Left lobe of liver (tissue), 2 donors: ENCODE results near the gene TRAIP. TPM values are rescaled to one million over a fixed set of nuclear protein-coding genes. Genes with fewer than 3 reads are reported as not detected.

ENCODE experiments used
- ATAC-seq: fragments of 200-7000 bp; cut with Tn5 transposase; one replicate; pipeline ENCODE4 v1.9.1; 2020; ENCODE audit warnings: mild to moderate bottlenecking, moderate library complexity
- DNase-seq: peaks from one replicate; pipeline ENCODE4 v3.0.0-alpha.2; 2020; ENCODE audit warnings: low spot score
- total RNA-seq: library from RNA; stranded (reverse); gene quantifications from one replicate; pipeline ENCODE4 v1.2.1, GENCODE V29; 2021
- donor health status: DM: no; HTN: no; CAD: no; lungs with moderate emphysema.
- donor health status: DM: no; HTN: yes; CAD: no.

TRAIP gene
- total RNA-seq, 1 donor from 2014 or later = 0.75 TPM

DNA sequence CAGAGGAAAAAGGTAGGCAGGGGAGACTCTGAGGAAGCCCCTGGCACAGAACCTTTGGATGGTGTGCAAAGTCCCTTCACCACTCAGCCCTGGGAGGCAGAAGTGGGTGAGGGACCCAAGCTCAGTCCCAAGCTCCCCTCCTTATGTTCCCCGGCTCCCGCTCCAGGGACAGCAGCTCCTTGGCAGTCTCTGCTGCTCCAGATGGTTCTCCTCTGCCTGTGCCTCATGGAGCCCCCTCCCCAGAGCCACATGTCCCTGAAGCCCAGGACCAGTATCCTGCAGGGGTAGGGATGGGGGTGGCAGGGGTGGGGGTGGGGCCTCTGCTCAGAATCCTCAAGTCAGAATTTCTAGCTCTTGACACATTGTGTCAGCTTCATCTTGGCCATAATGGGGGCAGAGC lies 21.4 kb upstream of the TRAIP start:
- ATAC-seq (no peak), DNase-seq (no peak)

DNA sequence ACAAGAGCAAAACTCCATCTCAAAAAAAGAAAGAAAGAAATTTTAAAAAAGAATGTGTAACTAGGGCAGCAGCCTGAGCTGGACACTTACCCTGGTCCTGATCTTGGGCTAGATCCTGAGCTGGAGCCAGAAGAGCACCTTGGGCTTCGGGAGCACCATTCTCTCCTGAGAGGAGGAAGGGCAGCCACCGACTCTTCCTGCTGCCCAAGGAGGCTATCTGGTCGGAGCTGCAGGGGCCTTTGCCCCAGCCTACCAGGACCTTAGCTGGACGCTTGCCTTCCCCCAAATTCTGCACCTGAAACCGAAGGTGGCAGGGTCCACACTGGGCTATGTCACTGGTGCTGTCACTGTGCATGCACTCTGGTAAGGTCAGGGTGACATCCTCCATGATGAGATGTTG lies 20.2 kb upstream of the TRAIP start:
- DNase-seq (no peak), ATAC-seq (no peak)

DNA sequence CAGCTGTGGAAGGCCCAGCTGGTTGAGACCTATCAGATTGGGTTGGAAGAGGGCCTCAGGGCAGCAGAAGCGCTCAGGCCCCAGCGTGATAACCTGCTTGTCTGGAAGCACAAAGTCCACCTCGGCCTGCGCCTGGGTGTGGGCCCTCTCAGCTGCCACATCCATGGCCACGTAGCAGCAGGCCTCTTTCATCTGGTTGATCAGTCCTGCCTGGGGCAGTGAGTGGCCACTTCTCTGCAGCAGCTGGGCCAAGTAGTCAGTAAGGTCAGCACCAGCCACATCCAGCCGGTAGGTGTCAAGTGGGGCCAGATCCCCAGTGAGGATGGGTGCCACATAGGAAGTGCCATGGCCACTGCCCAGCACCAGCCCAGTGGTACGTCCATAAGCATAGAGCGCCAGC lies 17.3 kb upstream of the TRAIP start:
- peak; percentile 72 for ATAC-seq
- no peak for DNase-seq

DNA sequence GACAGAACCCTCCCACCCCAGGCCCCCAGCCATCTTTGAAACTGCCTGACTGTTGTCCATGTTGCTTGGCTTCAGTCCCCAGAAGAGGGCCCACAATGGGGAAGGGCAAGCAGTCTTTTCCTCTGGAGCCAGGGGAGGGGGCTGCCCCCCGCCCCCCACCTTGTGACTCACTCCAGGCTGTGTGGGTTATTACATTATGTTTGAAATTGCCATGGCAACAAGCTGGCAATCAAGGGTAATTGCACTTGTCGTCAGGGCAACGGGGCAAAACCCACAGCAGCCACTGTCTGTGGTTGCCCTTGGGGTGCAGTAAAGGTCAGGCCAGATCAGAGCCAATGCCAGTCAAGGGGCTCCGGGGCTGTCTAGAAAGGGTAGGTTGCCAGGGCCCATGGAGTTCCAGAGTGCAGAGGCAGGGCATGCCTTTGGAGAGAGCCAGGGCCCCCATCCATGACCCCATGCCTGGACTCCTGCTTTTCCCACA lies 16.5 kb upstream of the TRAIP start:
- DNase-seq (no peak), ATAC-seq (no peak)

DNA sequence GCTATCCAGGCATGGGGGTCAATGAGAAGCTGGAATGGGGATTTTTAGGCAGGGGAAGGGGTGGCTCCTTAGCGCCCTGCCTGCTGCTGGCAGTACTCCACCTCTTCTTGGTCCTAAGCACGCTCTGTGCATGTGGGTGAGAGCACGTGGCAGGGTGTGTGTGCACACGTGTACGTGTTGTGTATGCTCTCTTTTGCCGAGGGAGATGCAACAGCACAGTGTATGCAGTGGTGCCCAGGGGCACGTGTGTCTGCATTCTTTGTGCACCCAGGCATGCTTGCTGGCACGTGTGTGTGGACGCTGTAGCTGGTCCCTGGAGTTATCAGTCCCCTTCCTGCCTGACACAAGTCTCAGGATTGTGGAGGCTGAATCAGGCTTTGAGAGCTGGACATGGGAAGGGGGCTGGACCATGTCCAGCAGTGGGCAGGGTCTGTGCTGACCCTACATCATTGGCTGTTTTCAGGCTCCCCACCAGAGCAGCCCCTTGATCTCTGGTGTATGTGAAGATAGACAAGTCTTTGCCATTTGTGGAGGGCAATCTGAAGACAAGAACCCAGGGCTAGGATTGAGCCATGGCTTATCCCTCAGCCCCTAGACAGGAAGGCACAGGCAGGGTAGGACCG lies 15.3 kb upstream of the TRAIP start:
- DNase-seq = no peak
- no peak for ATAC-seq

DNA sequence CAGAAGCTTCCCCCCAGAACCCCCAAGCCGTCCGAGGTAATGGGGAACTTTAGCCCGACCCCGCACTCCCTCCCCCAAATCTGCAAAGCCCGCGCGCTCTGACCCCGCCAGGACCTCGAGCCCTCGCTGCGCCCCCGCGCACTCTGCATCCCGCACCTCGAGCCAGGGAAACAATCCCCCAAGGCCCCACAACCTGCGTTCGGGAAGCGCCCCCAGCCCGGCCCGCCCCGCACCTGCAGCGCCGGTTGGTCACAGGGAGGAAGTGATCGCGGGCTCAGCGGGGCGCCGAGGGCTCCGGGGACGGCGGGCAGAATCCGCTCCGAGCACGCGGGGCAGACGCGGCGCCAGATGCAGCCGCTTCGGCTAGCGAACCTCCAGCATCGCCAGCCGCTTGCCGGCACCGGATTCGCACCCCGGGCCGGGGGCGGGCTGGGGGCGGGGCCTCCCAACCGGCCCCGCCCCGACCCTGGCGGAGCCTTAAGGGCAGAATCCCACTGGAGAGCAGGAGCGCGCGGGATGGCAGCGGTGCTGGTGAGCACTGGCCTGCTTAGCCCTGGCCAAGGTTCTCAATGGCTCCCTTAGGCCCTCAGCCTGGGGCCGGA lies 13.3 kb upstream of the TRAIP start, which contains the start of gene CAMKV:
Gene CAMKV (minus strand): TSS at position 382 of the 602 bp plus-strand sequence. CDS start 7,518 bp downstream, outside the sequence.
- DNase-seq = no peak
- ATAC-seq = peak; percentile 21

DNA sequence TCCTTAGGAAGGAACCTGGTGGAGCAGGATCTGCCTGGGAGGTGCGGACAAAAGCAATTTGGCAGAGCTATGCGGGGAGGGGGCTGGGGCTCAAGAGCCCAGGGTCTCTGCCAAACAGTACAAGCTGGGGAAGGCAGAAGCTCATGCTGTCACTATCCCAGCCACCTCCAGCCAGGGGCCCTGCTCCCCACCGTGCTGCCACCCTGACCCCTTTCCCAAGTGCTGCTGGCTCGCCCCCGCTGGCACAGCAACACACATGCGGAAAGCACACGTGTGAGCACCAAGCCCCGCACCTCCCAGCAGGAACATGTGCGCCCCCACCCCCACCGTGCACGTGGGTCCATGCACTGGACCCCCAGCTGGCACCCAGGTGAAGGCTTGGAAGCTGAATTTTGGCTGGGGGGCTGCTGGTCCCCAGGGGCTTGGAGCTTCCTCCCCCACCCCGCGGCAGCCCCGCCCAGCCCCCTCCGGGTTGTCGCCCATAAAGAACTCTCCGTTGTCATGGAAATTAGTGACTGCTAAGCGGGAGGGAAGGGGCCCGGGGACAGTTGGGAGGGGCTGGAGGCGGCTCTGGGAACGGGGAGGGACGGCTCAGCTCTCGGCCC lies 12.6 kb upstream of the TRAIP start:
- DNase-seq = no peak
- no peak for ATAC-seq

DNA sequence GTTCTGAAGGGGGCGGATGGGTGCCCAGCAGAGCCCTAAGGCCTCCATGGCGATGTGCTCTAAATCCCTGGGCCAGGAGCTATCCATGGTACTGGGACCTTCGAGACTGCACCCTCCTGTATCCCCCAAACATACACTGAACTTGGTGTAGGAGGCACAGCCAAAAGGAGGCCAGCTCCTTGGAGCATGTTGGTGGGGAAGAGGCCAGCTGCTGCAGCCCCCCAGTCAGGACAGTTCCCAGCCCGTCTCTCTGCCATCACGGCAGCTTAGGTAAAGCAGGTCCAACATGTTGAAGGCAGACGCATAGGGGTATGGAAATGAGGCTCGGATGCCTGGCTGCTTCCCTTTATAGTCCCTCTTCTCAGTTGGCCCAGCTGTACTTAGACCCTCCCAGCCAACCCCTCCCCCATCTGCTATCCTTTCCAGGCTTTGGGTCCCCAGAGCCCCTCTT lies 11.5 kb upstream of the TRAIP start:
- DNase-seq (no peak), ATAC-seq (peak; percentile 51)

DNA sequence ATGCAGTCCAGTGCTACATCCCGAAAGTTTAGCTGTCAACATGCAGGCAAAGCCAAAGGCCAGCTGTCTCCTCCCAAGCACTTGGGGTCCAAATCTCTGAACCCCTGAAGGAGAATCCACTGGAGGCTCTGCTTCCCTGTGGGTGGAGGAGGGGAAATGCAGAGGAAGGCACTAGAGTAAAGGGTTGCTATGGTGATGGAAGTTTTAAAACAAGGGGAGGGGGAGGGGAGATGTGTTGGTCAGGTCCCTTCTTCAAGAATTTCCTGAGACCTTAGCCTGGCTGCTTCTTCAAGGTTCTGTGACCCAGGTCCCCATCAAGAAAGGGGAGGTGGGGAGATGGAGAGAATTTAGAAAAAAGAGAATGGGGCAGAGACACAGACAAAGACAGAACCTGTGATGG lies 11.0 kb upstream of the TRAIP start:
- ATAC-seq (no peak), DNase-seq (no peak)

DNA sequence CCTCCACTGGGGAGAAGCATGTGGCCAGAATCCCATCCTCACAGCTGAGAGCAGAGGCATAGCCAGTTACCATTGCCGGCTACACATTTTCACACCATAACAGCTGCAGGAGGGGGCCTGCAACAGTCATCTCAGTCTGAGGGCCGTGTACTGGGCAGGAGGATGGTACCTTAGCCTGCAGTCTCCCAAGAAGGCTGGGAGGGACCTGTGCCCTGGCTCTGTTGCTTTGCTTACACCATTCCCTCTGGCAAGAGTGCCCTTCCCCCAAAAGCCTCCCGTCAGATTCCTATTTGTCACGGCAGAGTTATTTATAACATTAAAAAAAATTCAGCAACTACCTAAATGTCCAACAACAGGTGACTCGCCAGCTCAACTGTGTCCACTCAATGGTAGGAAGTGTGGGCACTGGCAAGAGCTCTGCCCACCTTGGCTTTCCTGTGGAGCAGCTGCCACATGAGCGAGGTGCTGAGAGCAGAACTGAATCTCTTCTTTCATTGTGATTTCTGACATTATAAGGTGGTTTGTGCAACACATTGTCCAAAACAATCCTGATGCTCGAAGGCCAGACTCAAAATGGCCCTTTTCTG lies 8.9 kb upstream of the TRAIP start:
- DNase-seq (no peak), ATAC-seq (no peak)

DNA sequence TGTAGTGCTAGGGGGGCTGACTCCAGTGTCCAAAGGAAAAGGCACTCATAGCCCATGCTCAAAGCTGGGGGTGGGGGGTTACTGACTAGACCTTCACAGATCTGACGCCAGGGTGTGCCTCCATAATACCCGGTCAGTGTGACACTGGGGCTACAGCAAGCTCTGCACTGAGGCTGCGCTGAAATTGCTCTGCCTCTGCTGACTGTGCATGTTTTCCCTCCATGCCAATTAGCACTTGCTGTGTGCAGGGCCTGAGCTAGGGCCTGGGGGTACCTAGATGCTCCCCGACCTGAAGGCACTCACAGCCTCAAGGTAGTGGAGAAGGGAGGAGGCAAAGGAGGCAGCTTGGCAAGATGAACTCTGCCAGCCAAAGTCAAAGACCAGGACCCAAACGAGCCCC lies 8.1 kb upstream of the TRAIP start:
- no peak for ATAC-seq
- DNase-seq = no peak

DNA sequence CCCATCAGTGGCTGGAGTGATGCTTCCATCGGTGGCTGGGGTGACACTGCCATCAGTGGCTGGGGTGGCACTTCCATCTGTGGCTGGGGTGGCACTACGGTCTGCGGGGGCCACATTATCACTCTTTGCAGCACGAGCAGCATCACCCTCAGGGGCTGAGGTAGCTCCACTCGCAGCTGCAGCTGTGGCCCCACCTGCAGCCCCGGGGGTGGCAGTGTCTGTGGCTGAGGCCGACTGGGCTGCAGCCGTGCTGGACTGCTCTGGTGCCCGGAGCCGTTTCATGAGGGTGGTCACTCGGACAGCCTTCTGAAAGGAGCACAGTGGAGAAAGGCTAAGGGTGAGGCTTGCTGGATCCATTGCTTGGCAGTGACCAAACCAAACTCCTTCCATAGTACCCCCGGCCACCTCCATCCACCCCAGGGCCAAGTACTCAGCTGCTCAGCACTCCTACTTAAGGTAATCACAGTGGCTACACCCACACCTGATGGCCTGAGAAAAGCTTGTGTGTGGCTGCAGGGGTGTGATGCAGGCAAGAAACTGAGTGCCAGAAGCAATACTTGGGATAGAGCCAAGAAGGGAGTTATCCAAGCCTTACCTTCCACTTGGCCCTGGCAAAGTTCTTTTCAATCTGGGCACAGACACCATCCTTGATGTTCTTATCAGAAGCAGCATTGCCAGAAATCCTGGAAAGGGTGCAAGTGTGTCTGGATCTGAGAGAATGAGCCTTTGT lies 3.4 kb upstream of the TRAIP start:
- ATAC-seq (no peak), DNase-seq (no peak)

DNA sequence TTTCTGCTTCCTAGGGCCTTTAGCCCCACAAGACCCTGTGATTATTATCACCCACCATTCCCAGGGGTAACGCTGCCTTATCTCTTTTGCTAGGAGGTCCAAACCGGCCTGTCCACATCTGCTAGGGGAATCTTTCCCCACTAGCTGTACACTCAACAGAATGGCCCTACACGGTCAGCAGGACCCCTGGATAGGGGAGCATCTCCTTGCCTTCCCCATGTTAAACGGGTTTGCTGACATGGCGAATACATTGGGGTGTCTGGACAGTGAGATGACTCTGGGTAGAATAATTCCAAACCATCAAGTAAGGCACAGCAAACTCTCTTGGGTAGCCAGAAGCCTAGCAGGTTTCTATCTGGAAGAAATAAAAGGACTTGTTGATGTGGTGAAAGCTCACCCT lies 702 bp downstream of the TRAIP start:
- no peak for DNase-seq
- no peak for ATAC-seq

DNA sequence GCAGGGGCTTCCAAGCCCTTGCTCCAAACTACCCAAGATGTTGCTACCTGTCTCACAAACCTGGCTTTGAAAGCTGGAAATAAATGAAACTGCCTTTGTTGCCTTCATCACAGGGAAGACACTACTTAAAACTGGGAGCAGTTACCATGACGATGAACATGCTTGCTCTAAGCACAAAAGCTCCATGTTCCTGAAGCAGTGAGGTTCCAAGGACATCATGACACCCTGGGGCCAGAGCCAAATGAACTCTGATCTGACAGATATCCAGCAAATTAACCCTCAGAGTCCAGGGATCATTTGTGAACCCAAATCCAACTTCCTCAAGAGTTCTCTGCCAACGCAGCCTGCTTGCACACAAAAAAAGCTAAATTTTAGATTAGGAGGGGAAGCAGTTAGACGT lies 10.7 kb downstream of the TRAIP start:
- peak; percentile 58 for DNase-seq
- peak; percentile 89 for ATAC-seq

DNA sequence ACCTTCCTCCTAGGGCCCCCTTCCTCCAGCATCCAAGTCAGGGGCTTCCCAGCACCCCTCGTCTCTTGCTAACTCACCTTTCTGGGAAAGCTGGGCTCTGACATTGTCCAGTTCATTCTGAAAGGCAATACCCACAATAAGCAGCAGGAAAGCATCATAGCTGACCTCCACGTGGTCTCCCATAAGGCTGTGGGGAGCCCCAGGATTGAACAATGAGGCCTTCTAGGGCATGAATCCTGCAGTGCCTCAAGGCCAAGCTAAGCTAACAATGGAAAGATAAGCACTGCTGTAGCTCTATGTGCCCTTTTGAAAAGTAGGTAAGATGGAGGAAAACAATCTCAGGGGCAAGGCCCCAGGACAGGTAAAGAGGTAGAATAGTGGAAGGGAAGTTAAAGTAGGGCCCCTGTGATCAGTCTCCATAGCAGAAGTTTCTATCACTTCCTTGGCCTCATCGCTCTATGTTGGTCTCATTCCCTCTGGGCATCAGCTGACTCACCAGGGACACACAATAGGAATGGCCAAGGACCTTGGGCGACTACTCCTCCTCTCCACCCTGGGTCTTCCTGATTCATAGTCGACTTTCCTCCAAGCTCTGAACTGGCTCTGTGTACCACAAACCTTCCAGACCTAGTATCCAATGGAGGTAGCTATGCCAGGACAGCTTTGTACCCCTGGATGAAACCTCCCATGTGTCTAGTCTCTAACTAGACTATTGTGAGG lies 11.7 kb downstream of the TRAIP start:
- DNase-seq = no peak
- ATAC-seq = no peak

DNA sequence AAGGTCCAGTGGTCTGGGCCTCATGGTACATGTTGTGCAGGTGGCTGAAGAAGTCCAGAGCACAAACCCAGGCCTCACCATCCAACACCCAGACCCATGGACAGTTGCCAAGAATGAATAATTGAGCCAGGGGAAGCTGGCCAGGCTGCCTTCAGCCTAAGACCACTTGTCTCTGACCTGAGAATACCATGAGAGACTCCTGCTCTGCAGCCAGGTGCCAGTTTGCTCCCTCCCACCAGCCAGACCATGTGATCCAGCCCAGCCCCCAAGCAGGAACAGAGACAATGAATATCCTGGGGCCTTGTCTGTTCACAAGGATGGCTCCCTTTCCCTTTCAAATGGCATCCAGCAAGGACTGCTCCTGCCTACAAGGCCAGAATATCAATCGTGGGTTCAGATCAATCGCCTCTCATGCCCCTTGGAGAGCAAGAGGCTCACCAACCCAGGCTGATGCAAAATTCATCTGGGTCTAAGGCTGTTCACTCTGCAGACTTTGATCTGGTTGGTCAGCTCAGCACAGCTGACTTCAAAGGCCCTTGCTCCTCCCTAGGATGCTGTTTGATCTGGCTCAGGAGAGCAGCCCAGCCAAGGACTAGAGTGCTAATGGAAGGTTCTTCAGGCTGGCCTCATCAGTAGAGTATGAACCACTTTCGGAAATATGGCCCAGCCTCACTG lies 13.4 kb downstream of the TRAIP start:
- DNase-seq (no peak), ATAC-seq (no peak)

DNA sequence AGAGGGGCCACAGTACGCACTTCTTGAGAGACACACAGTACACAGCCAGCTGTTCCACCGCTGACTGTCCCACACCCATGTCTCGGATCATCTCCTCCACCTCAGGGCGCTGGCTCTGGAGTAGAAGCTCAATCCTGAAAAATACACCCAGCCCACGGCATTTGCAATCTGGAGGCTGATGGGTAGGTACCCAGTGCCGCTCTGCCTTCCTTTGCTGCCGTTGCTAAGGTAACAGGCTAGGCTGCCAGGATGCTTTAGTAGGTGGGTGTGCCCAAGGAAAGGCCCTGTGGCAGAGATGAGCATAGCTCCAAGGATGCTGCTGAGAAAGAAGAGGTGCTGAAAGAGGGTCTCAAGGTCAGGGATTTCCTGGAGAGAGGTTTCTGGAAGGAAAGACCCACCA lies 14.6 kb downstream of the TRAIP start:
- DNase-seq (no peak), ATAC-seq (no peak)

DNA sequence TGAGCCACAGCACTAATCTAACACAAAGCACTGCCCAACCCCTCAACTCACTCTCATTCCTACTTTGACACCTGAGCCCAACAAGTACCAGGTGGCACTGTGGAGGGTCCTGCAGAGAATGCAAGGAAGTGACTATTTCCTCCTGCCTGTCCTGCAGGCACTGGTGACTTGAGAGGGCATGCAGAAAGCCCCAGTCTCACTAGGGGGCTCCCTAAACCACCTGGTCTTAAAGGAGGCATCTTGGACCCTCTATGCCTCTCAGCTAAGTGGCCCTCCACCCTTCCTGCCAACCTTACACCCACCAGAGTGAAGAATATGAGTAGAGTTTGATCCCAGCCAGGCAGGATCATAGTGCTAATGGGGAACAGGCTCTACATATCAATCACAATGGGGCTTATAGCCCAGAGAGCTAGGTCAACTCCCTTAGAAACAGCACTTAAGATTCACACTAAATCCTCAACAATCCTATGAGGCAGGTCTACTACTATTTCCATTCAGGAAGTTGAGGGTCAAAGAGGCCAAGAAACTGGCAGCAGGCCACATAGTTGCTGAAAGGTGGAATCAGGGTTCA lies 15.2 kb downstream of the TRAIP start:
- DNase-seq = no peak
- no peak for ATAC-seq

DNA sequence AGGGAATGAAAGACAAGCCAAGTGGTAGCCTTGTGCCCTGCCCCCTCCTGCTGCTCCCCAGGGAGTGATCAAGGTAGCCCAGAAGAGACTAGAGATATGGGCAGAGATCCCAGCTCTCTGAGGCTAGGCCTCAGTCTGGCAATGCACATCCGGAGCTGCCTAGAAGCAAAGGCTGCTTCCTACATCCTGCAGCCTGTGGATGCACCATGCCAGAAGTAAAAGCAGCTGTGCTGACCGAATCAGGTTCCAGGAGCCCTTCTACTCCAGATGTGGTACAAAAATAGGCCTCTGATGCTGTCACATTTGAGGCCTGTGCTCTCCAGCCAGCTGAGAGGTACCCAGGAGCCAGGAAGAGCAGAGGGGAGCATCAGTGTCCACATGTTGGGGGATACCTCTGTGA lies 16.0 kb downstream of the TRAIP start:
- ATAC-seq (no peak), DNase-seq (no peak)
